HepG2 (cell line): Measurements from ENCODE around the gene BPIFB6. TPM values are rescaled to one million over a fixed set of nuclear protein-coding genes. Genes with fewer than 3 reads are reported as not detected.
A peak's percentile ranks its signal among the peaks of the same experiment; 100 is the strongest.

Source experiments
- ATAC-seq: fragments of 200-7000 bp; cut with Tn5 transposase; 3 replicates; pipeline ENCODE4 v1.9.1; 2020; ENCODE audit warnings: mild to moderate bottlenecking, moderate library complexity
- BruUV-seq: library from RNA; stranded (reverse); fragments of 400-500 nt; replicated peaks from 2 replicates; lab custom pipeline; 2021; lab: Mats Ljungman, UMichigan
- CTCF ChIA-PET: fragments of 300-600 bp; formaldehyde crosslinking; extraction: SDS; loops from one replicate; lab custom pipeline; 2021; ENCODE audit warnings: low total read pairs, inconsistent platforms, low intra/inter-chr PET ratio; lab: Yijun Ruan, JAX
- POLR2A ChIA-PET: fragments of 350-600 bp; sonication (Branson Sonifier 250); formaldehyde crosslinking; loops from one replicate; lab custom pipeline; 2020; ENCODE audit warnings: antibody characterized with exemption, inconsistent platforms; lab: Yijun Ruan, JAX
- DNase-seq: peaks from one replicate; pipeline ENCODE4 v3.0.0-alpha.2; 2015; ENCODE audit warnings: low spot score
- FAIRE-seq: peaks from 3 replicates; lab custom pipeline; 2011; peaks lifted over from hg19 to GRCh38; lab: Jason Lieb, UNC
- H2AFZ ChIP-seq: one replicate; pipeline ENCODE4 v1.6.1; 2011; ENCODE audit warnings: low read length, inconsistent platforms
- H3K27ac ChIP-seq: fragments of 300-600 bp; 3 replicates; pipeline ENCODE4 v1.8.0; 2011; ENCODE audit warnings: mixed run types, mild to moderate bottlenecking, mixed read lengths, low read length, inconsistent platforms; ENCODE audit not compliant: insufficient read depth; ENCODE audit errors: extremely low read length
- H3K27me3 ChIP-seq, 2 experiments: fragments of 200-600 bp in 1 of 2; 2 replicates in 1 of 2; 3 replicates in 1 of 2; pipeline versions ENCODE4 v1.6.0 to v1.8.0; 2011; ENCODE audit warnings: low read length in 2 of 2, mild to moderate bottlenecking in 2 of 2, moderate library complexity in 2 of 2, inconsistent platforms in 1 of 2; ENCODE audit not compliant: insufficient read depth in 2 of 2, control insufficient read depth in 1 of 2
- H3K36me3 ChIP-seq, 2 experiments: fragments of 200-600 bp in 1 of 2; replicated peaks in 1 of 2; 2 replicates in 1 of 2; 3 replicates in 1 of 2; pipeline versions ENCODE4 v1.5.1 to v1.8.0; 2011; ENCODE audit warnings: low read length in 2 of 2, inconsistent platforms in 1 of 2; ENCODE audit not compliant: insufficient read depth in 2 of 2, control insufficient read depth in 1 of 2
- H3K4me1 ChIP-seq: 2 replicates; pipeline ENCODE4 v1.5.1; 2012; ENCODE audit warnings: low read length, inconsistent platforms; ENCODE audit not compliant: insufficient read depth
- H3K4me2 ChIP-seq: 2 replicates; pipeline ENCODE4 v1.6.0; 2011; ENCODE audit warnings: low read depth, low read length, inconsistent platforms
- H3K4me3 ChIP-seq, 3 experiments: fragments of 200-600 bp in 1 of 3; sonication (generic), shearing (Covaris generic) in 1 of 3; replicated peaks in 1 of 3; 2 replicates each; pipeline ENCODE4 v1.5.1; 2011 to 2016; ENCODE audit warnings: low read length in 3 of 3, inconsistent platforms in 2 of 3, low read depth in 2 of 3, mild to moderate bottlenecking in 2 of 3, control low read depth in 1 of 3, mixed read lengths in 1 of 3; ENCODE audit not compliant: insufficient read depth in 1 of 3
- H3K79me2 ChIP-seq: one replicate; pipeline ENCODE4 v1.6.1; 2011; ENCODE audit warnings: low read length, inconsistent platforms; ENCODE audit not compliant: insufficient read depth
- H3K9ac ChIP-seq: 2 replicates; pipeline ENCODE4 v1.6.0; 2011; ENCODE audit warnings: mild to moderate bottlenecking, low read depth, low read length, inconsistent platforms; ENCODE audit not compliant: insufficient read depth
- H3K9me3 ChIP-seq: 2 replicates; pipeline ENCODE4 v1.5.1; 2012; ENCODE audit warnings: mild to moderate bottlenecking, low read length
- H4K20me1 ChIP-seq: 2 replicates; pipeline ENCODE4 v1.6.0; 2011; ENCODE audit warnings: inconsistent platforms, mild to moderate bottlenecking, low read length, moderate library complexity; ENCODE audit not compliant: insufficient read depth
- AGO1 ChIP-seq: fragments of 200-400 bp; formaldehyde crosslinking; IDR thresholded peaks from 2 replicates; pipeline ENCODE4 v1.6.1; 2017; ENCODE audit warnings: mild to moderate bottlenecking, low read depth, low read length, moderate library complexity; ENCODE audit not compliant: poor library complexity, severe bottlenecking
- POLR2G ChIP-seq: fragments of 200-400 bp; formaldehyde crosslinking; IDR thresholded peaks from 2 replicates; pipeline ENCODE4 v1.6.1; 2018; ENCODE audit warnings: mild to moderate bottlenecking, low read depth, low read length, moderate library complexity
- SRSF4 ChIP-seq: fragments of 200-400 bp; formaldehyde crosslinking; IDR thresholded peaks from one replicate; pipeline ENCODE4 v1.6.1; 2018; ENCODE audit warnings: mild to moderate bottlenecking, low read depth, low read length, moderate library complexity; ENCODE audit not compliant: poor library complexity, severe bottlenecking
- WGBS: methylation state at CpG from one replicate; pipeline ENCODE4 v1.1.6; 2017; ENCODE audit warnings: low lambda C conversion rate; 5-methylcytosine and 5-hydroxymethylcytosine counted together
- in situ Hi-C: cut with HindIII; loops from 2 replicates; pipeline ENCODE4 v1.10.0; 2017; ENCODE audit warnings: low pct_unique_long_range_greater_than_20kb; ENCODE audit not compliant: extremely low pct_ligation_motif_present
- intact Hi-C: fragments of 100-400 bp; cut with micrococcal nuclease; formaldehyde crosslinking; loops from one replicate; pipeline ENCODE4 v1.10.0; 2022; ENCODE audit not compliant: unreplicated experiment
- polyA plus RNA-seq, 8 experiments: library from polyadenylated mRNA; depleted of rRNA in 3 of 8; stranded (reverse) in 7 of 8; unstranded in 1 of 8; fragments of >200 nt; fragmentation: Illumina TruSeq in 4 of 8; extraction: Trizol in 4 of 8; gene quantifications; 2 replicates each; pipeline versions ENCODE4 v1.2.1 to v1.2.3, GENCODE V29; 2011 to 2016; ENCODE audit warnings: low read depth in 4 of 8, missing spikeins in 1 of 8, mixed read lengths in 1 of 8; ENCODE audit not compliant: insufficient read depth in 1 of 8
- total RNA-seq, 5 experiments: library from RNA; depleted of rRNA; stranded (reverse); fragments of >200 nt; fragmentation: Illumina TruSeq; extraction: Trizol; gene quantifications; 2 replicates each; pipeline ENCODE4 v1.2.3, GENCODE V29; 2016; ENCODE audit warnings: low read depth in 1 of 5
- TF ChIP-seq, protein P1 (sequence below): sonication (generic); formaldehyde crosslinking; IDR thresholded peaks from 2 replicates; pipeline ENCODE4 v1.5.0; 2020; ENCODE audit warnings: mild to moderate bottlenecking, missing genetic modification reagents
- TF ChIP-seq, protein P2 (sequence below): sonication (generic); formaldehyde crosslinking; IDR thresholded peaks from 2 replicates; pipeline ENCODE4 v1.4.0; 2020; ENCODE audit warnings: missing genetic modification reagents

BPIFB6 gene
- total and polyA plus RNA-seq, 2 of the 13 experiments (the other 11 are each of a cell fraction or from before 2014, with no cell fraction given) = 0.13 to 1.7 TPM

DNA sequence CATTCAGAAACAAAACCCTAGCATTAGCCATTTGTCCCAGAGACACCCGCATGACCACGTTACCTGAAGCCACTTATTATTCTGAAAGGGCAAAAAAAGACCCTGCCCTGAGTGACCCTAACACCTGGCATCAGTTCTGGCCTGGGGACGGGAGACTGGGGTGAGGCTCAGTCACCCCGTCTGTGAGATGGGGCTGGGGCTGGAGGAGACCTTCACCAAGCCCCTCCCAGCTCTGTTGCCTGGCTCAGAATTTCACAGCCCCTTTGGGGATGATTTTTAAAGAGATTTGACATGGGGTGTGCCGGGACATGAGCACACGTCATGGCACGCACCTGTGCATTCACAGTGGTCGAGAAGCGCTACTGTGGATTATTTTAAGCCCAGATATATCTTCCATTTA, 1.4 kb upstream of the BPIFB6 start:
- no peaks in the 10 kb centered on the region for H3K9me3 ChIP-seq
- H3K9ac ChIP-seq = no peak overlapping the region
- FAIRE-seq (no peak), DNase-seq (no peak)
- CTCF ChIA-PET = no interaction called here
- no TSS peak for BruUV-seq
- peak; percentile 61 for TF ChIP-seq AGO1
- peak; percentile 6; the same call in 1 of the 2 replicates for TF ChIP-seq POLR2G
- no peak for TF ChIP-seq SRSF4
- TF ChIP-seq, protein P1, sequence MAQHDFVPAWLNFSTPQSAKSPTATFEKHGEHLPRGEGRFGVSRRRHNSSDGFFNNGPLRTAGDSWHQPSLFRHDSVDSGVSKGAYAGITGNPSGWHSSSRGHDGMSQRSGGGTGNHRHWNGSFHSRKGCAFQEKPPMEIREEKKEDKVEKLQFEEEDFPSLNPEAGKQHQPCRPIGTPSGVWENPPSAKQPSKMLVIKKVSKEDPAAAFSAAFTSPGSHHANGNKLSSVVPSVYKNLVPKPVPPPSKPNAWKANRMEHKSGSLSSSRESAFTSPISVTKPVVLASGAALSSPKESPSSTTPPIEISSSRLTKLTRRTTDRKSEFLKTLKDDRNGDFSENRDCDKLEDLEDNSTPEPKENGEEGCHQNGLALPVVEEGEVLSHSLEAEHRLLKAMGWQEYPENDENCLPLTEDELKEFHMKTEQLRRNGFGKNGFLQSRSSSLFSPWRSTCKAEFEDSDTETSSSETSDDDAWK (CRISPR knock-in tag) = no peak
- TF ChIP-seq, protein P2, sequence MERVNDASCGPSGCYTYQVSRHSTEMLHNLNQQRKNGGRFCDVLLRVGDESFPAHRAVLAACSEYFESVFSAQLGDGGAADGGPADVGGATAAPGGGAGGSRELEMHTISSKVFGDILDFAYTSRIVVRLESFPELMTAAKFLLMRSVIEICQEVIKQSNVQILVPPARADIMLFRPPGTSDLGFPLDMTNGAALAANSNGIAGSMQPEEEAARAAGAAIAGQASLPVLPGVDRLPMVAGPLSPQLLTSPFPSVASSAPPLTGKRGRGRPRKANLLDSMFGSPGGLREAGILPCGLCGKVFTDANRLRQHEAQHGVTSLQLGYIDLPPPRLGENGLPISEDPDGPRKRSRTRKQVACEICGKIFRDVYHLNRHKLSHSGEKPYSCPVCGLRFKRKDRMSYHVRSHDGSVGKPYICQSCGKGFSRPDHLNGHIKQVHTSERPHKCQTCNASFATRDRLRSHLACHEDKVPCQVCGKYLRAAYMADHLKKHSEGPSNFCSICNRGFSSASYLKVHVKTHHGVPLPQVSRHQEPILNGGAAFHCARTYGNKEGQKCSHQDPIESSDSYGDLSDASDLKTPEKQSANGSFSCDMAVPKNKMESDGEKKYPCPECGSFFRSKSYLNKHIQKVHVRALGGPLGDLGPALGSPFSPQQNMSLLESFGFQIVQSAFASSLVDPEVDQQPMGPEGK (CRISPR knock-in tag) = no peak
- TF ChIP-seq, all 625 proteins: peak for 2
- H4K20me1 ChIP-seq = no peaks in the 10 kb centered on the region
- intact Hi-C loops (no loop called here), in situ Hi-C loops (no loop called here)
- no peaks in the 10 kb centered on the region for H3K36me3 ChIP-seq
- ATAC-seq = peak; percentile 0; the same call in 2 of the 3 replicates
- no peak overlapping the region for H3K4me3 ChIP-seq
- POLR2A ChIA-PET = no interaction called here
- no peak overlapping the region for H2AFZ ChIP-seq
- H3K27ac ChIP-seq = no peak overlapping the region
- peaks cover 25% of the 10 kb centered on the region for H3K4me1 ChIP-seq
- H3K79me2 ChIP-seq = no peaks in the 10 kb centered on the region
- H3K27me3 ChIP-seq = peaks cover 1 to 23% of the 10 kb centered on the region in 2 experiments; a peak in 3 of 5 replicates
- WGBS = 47% methylated on average over 9 of the region's 9 CpGs
- H3K4me2 ChIP-seq = no peak overlapping the region
